GM18508 (cell line): ENCODE results near the gene SNX15.
"Not testable (repeated sequence)": the region's sequence is repeated elsewhere in the genome, so short reads cannot be mapped to it uniquely, and the experiment has no call there.

Experiments
- ATAC-seq: cut with Tn5 transposase; IDR thresholded peaks from one replicate; pipeline ENCODE4 v1.9.1; 2021; ENCODE audit warnings: moderate number of reproducible peaks; ENCODE audit not compliant: insufficient read depth, unreplicated experiment

The SNX15 gene

GRCh38 chr11:65027213-65028067 lies at the start of gene SNX15:
TSS of gene SNX15 (plus strand) at chr11:65027439. CDS start at chr11:65027538, 99 bp downstream.
- peak; percentile 55 for ATAC-seq

GRCh38 chr11:64983339-64983738 lies 43.9 kb upstream of the SNX15 start:
- ATAC-seq = not testable (repeated sequence)

- no peak for ATAC-seq
These were observed 39.0 kb upstream of the SNX15 start for GRCh38 chr11:64987998-64988854.

- ATAC-seq = no peak
These were observed 37.8 kb upstream of the SNX15 start for GRCh38 chr11:64989416-64989815.

GRCh38 chr11:64990222-64990923 lies 36.9 kb upstream of the SNX15 start:
- ATAC-seq = no peak

GRCh38 chr11:64994318-64994717 lies 32.9 kb upstream of the SNX15 start:
- no peak for ATAC-seq

- ATAC-seq = no peak
These were observed 30.9 kb upstream of the SNX15 start for GRCh38 chr11:64996327-64996709.

GRCh38 chr11:64996710-64997380 lies 30.4 kb upstream of the SNX15 start, which contains the start of gene BATF2:
TSS of gene BATF2 (minus strand) at chr11:64996971. CDS start at chr11:64996914, 57 bp downstream.
- no peak for ATAC-seq

- no peak for ATAC-seq
These were observed 29.1 kb upstream of the SNX15 start for GRCh38 chr11:64998141-64998540.

- ATAC-seq = no peak
These were observed 28.4 kb upstream of the SNX15 start for GRCh38 chr11:64998690-64999431.

GRCh38 chr11:64999478-64999877 lies 27.8 kb upstream of the SNX15 start:
- ATAC-seq = no peak

- no peak for ATAC-seq
These were observed 24.5 kb upstream of the SNX15 start for GRCh38 chr11:65002706-65003105.

- ATAC-seq = no peak
These were observed 24.0 kb upstream of the SNX15 start for GRCh38 chr11:65003282-65003681.

- ATAC-seq = not testable (repeated sequence)
These were observed 23.3 kb upstream of the SNX15 start for GRCh38 chr11:65003968-65004367.

GRCh38 chr11:65008016-65008415 lies 19.2 kb upstream of the SNX15 start:
- ATAC-seq = no peak

GRCh38 chr11:65008873-65009272 lies 18.4 kb upstream of the SNX15 start:
- no peak for ATAC-seq

GRCh38 chr11:65013130-65013887 lies 13.9 kb upstream of the SNX15 start:
- peak; percentile 44 for ATAC-seq

- ATAC-seq = peak; percentile 37
These were observed 13.1 kb upstream of the SNX15 start, which contains the start of gene ARL2 for GRCh38 chr11:65013888-65014725. TSS of gene ARL2 (plus strand) at chr11:65014160. CDS start at chr11:65014208, 48 bp downstream.
